ENCODE results near the gene H2AZ1. TPM values are rescaled to one million over a fixed set of nuclear protein-coding genes. Genes with fewer than 3 reads are reported as not detected.
"Not testable (repeated sequence)": the region's sequence is repeated elsewhere in the genome, so short reads cannot be mapped to it uniquely, and the experiment has no call there.

The H2AZ1 gene
- 80.4 TPM for total RNA-seq
- long read RNA-seq, transcript H2AFZ-201 (5 exons, 979 nt) = major isoform, 60 of 63 reads
- long read RNA-seq, partial matches to known transcripts = 2 of 63 reads
- long read RNA-seq, other reads (novel, unspliced or antisense) = 1 of 63 reads

DNA sequence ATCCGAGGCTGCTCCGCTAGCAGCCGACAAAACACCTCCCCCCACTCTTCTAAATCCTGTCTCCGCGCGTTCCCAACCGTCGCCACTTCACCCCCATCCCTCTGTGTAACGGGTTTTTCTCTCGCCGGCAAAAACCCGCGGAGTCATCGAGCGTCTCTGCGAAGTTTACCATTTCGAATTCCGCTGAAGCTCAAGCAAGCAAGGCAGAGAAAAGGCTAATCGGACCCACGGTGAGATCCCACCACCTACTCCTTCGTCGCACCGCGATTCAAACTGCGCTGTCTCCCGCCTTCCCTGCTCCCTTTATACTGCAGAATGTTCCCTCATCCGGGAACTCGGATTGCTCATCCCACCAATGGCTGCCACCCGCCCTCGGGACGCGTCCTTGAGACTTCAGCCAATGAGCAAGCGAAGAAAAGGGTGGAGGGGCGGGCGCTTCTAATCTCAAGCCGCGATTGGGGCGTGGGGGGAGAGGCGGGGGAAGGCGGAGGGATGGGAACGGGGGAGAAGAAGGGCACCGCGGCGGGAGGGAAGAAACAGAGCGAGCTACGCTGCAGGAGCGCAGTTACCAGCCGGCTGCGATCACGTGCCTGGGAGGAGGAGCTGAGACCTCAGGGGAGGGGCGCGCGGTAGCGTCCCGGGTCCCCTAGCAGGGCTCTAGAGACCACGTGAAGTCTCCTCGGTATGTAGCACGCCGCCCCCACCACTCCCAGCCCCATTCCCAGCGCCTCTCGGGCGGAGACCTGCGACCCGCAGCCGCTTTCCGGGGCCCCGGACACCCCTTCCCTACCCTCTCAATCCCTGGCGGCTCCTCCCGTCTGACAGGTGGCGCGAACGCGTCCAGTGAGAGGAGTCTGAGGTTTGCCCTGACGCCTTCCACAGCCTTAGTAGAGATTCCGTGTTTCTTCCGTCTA, at the start of gene H2AZ1:
H2AZ1 (minus strand) TSS at position 277 of the 914 bp plus-strand sequence; CDS start at position 172, 105 bp downstream.
- ATAC-seq (ENCODE audit: poor library complexity) (peak; percentile 91), DNase-seq (peak; percentile 99)
- intact Hi-C loops (cut with DNase I) = loop anchor here (5.0 kb wide), 1 partner anchor 388 kb away; the partner anchor contains the start of gene TRMT10A

GRCh38 chr4:99998062-99998867, 48.2 kb upstream of the H2AZ1 start:
- no peak for ATAC-seq (ENCODE audit: poor library complexity)
- intact Hi-C loops (cut with DNase I) = no loop called here
- DNase-seq = no peak

DNA sequence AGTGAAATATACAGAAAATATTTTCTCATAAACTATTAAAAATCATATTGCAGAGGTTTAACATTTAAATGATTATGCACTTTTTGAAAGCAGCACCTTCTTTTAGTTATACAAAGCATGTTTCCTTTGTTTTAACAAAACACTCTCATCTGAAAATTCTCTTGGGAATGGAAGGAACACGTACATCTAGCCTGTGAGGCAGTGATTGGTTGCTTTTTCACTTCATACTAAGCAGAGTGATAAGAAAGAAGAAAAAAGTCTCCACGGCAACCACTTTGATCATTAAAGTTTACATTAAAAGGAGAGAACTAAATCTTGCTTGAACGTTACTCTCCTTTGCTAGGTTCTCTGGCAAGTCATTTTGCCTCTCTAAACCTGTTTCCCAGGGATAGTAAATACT, 41.7 kb upstream of the H2AZ1 start:
- intact Hi-C loops (cut with DNase I) = no loop called here
- ATAC-seq (ENCODE audit: poor library complexity) (no peak), DNase-seq (no peak)

DNA sequence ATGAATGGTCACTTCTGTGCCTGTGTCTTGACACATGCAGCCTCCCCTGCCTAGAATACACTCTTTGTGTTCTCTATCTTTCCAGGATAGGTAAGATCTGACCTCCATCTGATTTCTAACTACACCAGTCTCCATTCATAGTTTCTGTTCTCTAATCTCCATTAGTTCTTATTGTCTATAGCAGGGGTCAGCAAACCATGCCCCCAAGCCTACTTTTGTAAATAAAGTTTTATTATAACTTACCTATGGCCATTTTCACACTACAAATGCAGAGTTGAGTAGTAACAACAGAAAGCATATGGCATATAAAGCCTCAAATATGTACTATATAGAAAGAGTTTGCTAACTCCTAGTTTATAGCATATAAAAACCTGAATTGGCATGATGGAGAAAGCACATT, 37.6 kb upstream of the H2AZ1 start:
- ATAC-seq (ENCODE audit: poor library complexity) = no peak
- intact Hi-C loops (cut with DNase I) = no loop called here
- DNase-seq = no peak

DNA sequence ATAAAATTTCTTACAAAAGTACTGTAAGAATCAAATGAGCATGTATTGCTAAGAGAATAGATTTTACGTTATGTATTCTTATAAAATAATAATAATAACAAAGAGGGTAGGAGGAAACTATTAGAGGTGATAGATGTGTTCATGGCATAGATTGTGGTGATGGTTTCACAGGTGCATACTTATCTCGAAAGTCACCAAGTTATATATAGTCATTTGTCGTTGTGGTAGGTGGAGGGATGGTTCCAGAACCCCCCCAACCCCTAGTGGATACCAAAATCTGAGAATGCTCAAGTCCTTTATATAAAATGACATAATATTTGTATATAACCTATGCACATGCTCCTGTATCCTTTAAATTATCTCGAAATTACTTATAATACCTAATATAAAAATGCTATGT, 36.7 kb upstream of the H2AZ1 start:
- no peak for ATAC-seq (ENCODE audit: poor library complexity)

DNA sequence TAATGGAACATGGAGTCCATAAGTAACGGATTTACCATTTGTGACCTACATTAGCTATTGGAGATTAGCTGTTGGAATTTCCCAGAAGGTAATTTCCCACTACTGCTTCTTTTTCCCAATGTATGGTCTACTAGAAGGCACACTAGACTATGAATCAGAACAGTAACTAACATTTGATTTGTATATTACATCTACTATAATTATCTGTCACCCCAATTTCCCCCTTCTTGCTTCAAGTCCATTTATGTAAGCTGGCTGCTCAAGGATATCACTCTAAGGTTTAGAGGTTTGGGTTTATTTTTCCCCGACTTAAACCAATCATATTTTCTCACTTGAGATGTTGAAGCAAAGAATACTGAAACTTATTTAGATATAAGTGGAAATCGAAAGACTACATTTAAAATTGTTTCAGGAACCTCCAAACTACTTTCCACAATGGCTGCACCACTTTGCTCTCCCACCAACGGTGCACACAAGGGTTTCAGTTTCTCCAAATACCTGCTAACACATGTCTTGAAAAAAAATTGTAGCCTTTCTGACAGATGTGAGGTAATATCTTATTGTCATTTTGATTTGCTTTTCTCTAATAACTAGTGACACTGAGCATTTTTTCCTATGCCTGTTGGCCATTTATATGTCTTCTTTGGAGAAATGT, 33.3 kb upstream of the H2AZ1 start:
- DNase-seq (no peak), ATAC-seq (ENCODE audit: poor library complexity) (no peak)
- intact Hi-C loops (cut with DNase I) = no loop called here

More for the DNA sequence above, 36.7 kb upstream of the H2AZ1 start:
- DNase-seq = no peak
- intact Hi-C loops (cut with DNase I) = no loop called here

GRCh38 chr4:99979872-99980271, 29.8 kb upstream of the H2AZ1 start:
- DNase-seq = no peak
- intact Hi-C loops (cut with DNase I) = no loop called here

GRCh38 chr4:99971453-99972111, 21.5 kb upstream of the H2AZ1 start:
- DNase-seq = no peak
- intact Hi-C loops (cut with DNase I) = no loop called here
- no peak for ATAC-seq (ENCODE audit: poor library complexity)

More at GRCh38 chr4:99979872-99980271, 29.8 kb upstream of the H2AZ1 start:
- no peak for ATAC-seq (ENCODE audit: poor library complexity)

DNA sequence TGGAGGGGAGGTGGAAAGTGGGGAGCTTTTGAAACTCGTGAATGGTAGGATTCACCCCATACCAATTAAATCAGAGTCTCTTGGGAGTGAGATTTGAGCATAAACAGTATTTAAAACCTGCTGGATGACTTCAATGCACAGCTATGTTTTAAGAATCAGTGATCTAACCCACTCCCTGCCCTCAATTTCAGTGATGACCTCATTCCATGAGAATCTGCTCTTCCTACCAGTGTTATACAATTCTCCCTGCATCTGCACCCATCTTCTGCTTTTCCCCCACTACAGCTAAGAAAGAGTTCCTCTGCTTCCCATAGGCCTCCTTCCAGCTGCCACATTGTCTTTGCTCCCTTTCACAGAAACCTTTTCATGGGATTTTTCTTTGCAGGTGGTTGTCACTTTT, 18.3 kb upstream of the H2AZ1 start:
- DNase-seq (no peak), ATAC-seq (ENCODE audit: poor library complexity) (no peak)
- intact Hi-C loops (cut with DNase I) = no loop called here

GRCh38 chr4:99966692-99967091, 16.6 kb upstream of the H2AZ1 start:
- intact Hi-C loops (cut with DNase I) = no loop called here
- ATAC-seq (ENCODE audit: poor library complexity) = no peak
- DNase-seq = no peak

- DNase-seq (no peak), ATAC-seq (ENCODE audit: poor library complexity) (no peak)
- intact Hi-C loops (cut with DNase I) = no loop called here
These were observed 15.7 kb upstream of the H2AZ1 start for GRCh38 chr4:99965674-99966350.

GRCh38 chr4:99965173-99965572, 15.1 kb upstream of the H2AZ1 start:
- intact Hi-C loops (cut with DNase I) = no loop called here
- ATAC-seq (ENCODE audit: poor library complexity) = no peak
- DNase-seq = no peak

DNA sequence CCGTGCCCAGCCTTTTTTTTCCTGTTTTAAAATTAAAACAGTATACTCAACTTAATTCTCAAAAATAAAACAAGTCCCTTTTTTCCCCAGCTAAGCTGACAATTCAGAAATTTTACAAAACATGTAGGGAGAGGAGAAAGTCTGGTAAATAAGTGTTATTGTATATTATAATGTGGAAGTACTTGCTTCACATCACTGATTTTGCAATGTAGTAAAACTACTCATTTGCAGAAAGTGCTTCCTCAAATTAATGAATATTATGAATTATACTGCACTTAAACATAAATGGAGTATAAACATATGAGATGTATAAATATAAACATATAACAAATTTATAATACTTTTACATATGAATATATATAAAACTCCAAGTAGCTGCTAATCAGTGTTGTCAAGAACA, 11.6 kb upstream of the H2AZ1 start:
- DNase-seq = no peak
- intact Hi-C loops (cut with DNase I) = no loop called here
- no peak for ATAC-seq (ENCODE audit: poor library complexity)

GRCh38 chr4:99960648-99961047, 10.6 kb upstream of the H2AZ1 start:
- DNase-seq = no peak
- no peak for ATAC-seq (ENCODE audit: poor library complexity)
- intact Hi-C loops (cut with DNase I) = no loop called here

DNA sequence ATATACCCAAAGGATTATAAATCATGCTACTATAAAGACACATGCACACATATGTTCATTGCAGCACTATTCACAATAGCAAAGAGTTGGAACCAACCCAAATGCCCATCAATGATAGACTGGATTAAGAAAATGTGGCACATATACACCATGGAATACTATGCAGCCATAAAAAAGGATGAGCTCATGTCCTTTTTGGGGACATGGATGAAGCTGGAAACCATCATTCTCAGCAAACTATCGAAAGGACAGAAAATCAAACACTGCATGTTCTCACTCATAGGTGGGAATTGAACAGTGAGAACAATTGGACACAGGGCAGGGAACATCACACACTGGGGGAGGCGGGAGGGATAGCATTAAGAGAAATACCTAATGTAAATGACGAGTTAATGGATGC, 8.1 kb upstream of the H2AZ1 start:
- intact Hi-C loops (cut with DNase I); ATAC-seq (ENCODE audit: poor library complexity); DNase-seq: not testable (repeated sequence)

- no peak for DNase-seq
- intact Hi-C loops (cut with DNase I) = no loop called here
- ATAC-seq (ENCODE audit: poor library complexity) = no peak
These were observed 809 bp upstream of the H2AZ1 start for GRCh38 chr4:99950913-99951254.

GRCh38 chr4:99949034-99949998, 759 bp downstream of the H2AZ1 start:
- ATAC-seq (ENCODE audit: poor library complexity) = peak; percentile 47
- DNase-seq = peak; percentile 88
- intact Hi-C loops (cut with DNase I) = loop anchor here (5.0 kb wide), 1 partner anchor 387 kb away; the partner anchor contains the start of gene TRMT10A
